ENCODE results near the gene LRIT2. TPM values are rescaled to one million over a fixed set of nuclear protein-coding genes. Genes with fewer than 3 reads are reported as not detected.

LRIT2 gene
- total and polyA plus RNA-seq, 12 donors, result not detected

Other genes with a start within 250 kb of the LRIT2 start
- 100 to 1,000 TPM; 316 to 552 (median 463) TPM for gene GHITM, start 86.0 kb downstream of the LRIT2 start, total RNA-seq
- 100 to 1,000 TPM; 123 to 342 TPM for gene GHITM, start 86.0 kb downstream of the LRIT2 start, polyA plus RNA-seq
- not detected for gene GPR15LG, start 51.7 kb downstream of the LRIT2 start, total RNA-seq
- gene GPR15LG, start 51.7 kb downstream of the LRIT2 start, polyA plus RNA-seq, result not detected
- gene CDHR1, start 31.0 kb downstream of the LRIT2 start, total RNA-seq, result 1 to 10 TPM in 3 of 10 donors, under 1 TPM in 7; 0.12 to 1.3 (median 0.49) TPM
- gene CDHR1, start 31.0 kb downstream of the LRIT2 start, polyA plus RNA-seq, result under 1 TPM; 0.12 to 0.29 TPM
- under 1 TPM in 2 of 10 donors, not detected in 8; 0.10 to 0.17 TPM for gene LRIT1, start 16.0 kb upstream of the LRIT2 start, total RNA-seq
- gene LRIT1, start 16.0 kb upstream of the LRIT2 start, polyA plus RNA-seq, result not detected
- gene RGR, start 19.5 kb upstream of the LRIT2 start, total RNA-seq, result 1 to 10 TPM in 1 of 10 donors, under 1 TPM in 4, not detected in 5; 0.13 to 3.1 (median 0.53) TPM
- gene RGR, start 19.5 kb upstream of the LRIT2 start, polyA plus RNA-seq, result 1 to 10 TPM in 1 of 2 donors, under 1 TPM in 1; 0.16 to 4.0 TPM
- 100 to 1,000 TPM; 124 to 252 (median 219) TPM for gene CCSER2, start 103.0 kb upstream of the LRIT2 start, total RNA-seq
- 10 to 100 TPM; 27.5 to 29.7 TPM for gene CCSER2, start 103.0 kb upstream of the LRIT2 start, polyA plus RNA-seq